IMR-90 (cell line): ENCODE results near the gene RECK. TPM values are rescaled to one million over a fixed set of nuclear protein-coding genes. Genes with fewer than 3 reads are reported as not detected.

Source experiments
- ATAC-seq: fragments of 200-7000 bp; cut with Tn5 transposase; 2 replicates; pipeline ENCODE4 v1.9.1; 2020; ENCODE audit warnings: low read depth, mild to moderate bottlenecking, moderate library complexity
- BruUV-seq: library from RNA; stranded (reverse); fragments of 400-500 nt; replicated peaks from 2 replicates; lab custom pipeline; 2021; lab: Mats Ljungman, UMichigan
- CTCF ChIA-PET: fragments of 300-600 bp; formaldehyde crosslinking; extraction: SDS; loops from one replicate; lab custom pipeline; 2021; ENCODE audit warnings: antibody characterized with exemption; lab: Yijun Ruan, JAX
- POLR2A ChIA-PET: fragments of 300-600 bp; sonication (Branson Sonifier 250); formaldehyde crosslinking; loops from one replicate; lab custom pipeline; 2022; ENCODE audit warnings: antibody characterized with exemption; ENCODE audit not compliant: unreplicated experiment; lab: Charles Lee
- DNase-seq: peaks from one replicate; pipeline ENCODE4 v3.0.0; 2013
- H2AFZ ChIP-seq: replicated peaks from 2 replicates; pipeline ENCODE3; 2013; ENCODE audit warnings: low read length, mild to moderate bottlenecking; ENCODE audit not compliant: poor library complexity
- H2AK5ac ChIP-seq: 2 replicates; pipeline ENCODE4 v1.6.1; 2013; ENCODE audit warnings: low read depth, low read length, inconsistent platforms
- H2AK9ac ChIP-seq: replicated peaks from 2 replicates; pipeline ENCODE3; 2013; ENCODE audit warnings: mild to moderate bottlenecking, low read depth, low read length, moderate library complexity; ENCODE audit not compliant: poor library complexity
- H2BK120ac ChIP-seq: 2 replicates; pipeline ENCODE4 v1.6.1; 2013; ENCODE audit warnings: low read depth, low read length, inconsistent platforms
- H2BK15ac ChIP-seq: 3 replicates; pipeline ENCODE4 v1.6.1; 2013; ENCODE audit warnings: low read depth, low read length, inconsistent platforms
- H2BK20ac ChIP-seq: 2 replicates; pipeline ENCODE4 v1.6.1; 2013; ENCODE audit warnings: low read depth, mild to moderate bottlenecking, inconsistent platforms, low read length, moderate library complexity
- H2BK5ac ChIP-seq: 2 replicates; pipeline ENCODE4 v1.6.1; 2013; ENCODE audit warnings: mild to moderate bottlenecking, low read depth, low read length, inconsistent platforms; ENCODE audit not compliant: poor library complexity, severe bottlenecking
- H3K14ac ChIP-seq: replicated peaks from 2 replicates; pipeline ENCODE4 v1.6.1; 2013; ENCODE audit warnings: low read depth, low read length, inconsistent platforms
- H3K18ac ChIP-seq: 2 replicates; pipeline ENCODE4 v1.6.1; 2013; ENCODE audit warnings: low read depth, low read length, control low read depth
- H3K23ac ChIP-seq: 2 replicates; pipeline ENCODE4 v1.6.1; 2013; ENCODE audit warnings: low read depth, low read length, inconsistent platforms
- H3K27ac ChIP-seq: 2 replicates; pipeline ENCODE4 v1.5.1; 2013; ENCODE audit warnings: mild to moderate bottlenecking, control low read depth, low read length; ENCODE audit not compliant: insufficient read depth
- H3K27me3 ChIP-seq: 2 replicates; pipeline ENCODE4 v1.6.1; 2013; ENCODE audit warnings: low read length; ENCODE audit not compliant: control insufficient read depth, insufficient read depth
- H3K36me3 ChIP-seq: 2 replicates; pipeline ENCODE4 v1.6.1; 2013; ENCODE audit warnings: low read length, mixed read lengths; ENCODE audit not compliant: control insufficient read depth, insufficient read depth
- H3K4ac ChIP-seq: 2 replicates; pipeline ENCODE4 v1.6.1; 2013; ENCODE audit warnings: low read depth, low read length, inconsistent platforms
- H3K4me1 ChIP-seq: 2 replicates; pipeline ENCODE4 v1.6.1; 2013; ENCODE audit warnings: low read length, mixed read lengths; ENCODE audit not compliant: control insufficient read depth, insufficient read depth
- H3K4me2 ChIP-seq: 2 replicates; pipeline ENCODE4 v1.6.1; 2013; ENCODE audit warnings: low read depth, mild to moderate bottlenecking, control low read depth, low read length, moderate library complexity
- H3K4me3 ChIP-seq: 2 replicates; pipeline ENCODE4 v1.5.1; 2013; ENCODE audit warnings: low read depth, mild to moderate bottlenecking, control low read depth, low read length, moderate library complexity; ENCODE audit not compliant: insufficient read depth
- H3K56ac ChIP-seq: 2 replicates; pipeline ENCODE4 v1.6.1; 2013; ENCODE audit warnings: low read length, inconsistent platforms; ENCODE audit not compliant: insufficient read depth; ENCODE audit errors: extremely low read depth
- H3K79me1 ChIP-seq, 2 experiments: 2 replicates each; pipeline ENCODE4 v1.6.1; 2013; ENCODE audit warnings: low read length in 2 of 2, inconsistent platforms in 1 of 2, low read depth in 1 of 2
- H3K9ac ChIP-seq: 2 replicates; pipeline ENCODE4 v1.6.1; 2013; ENCODE audit warnings: low read depth, low read length, control low read depth
- H3K9me1 ChIP-seq: 2 replicates; pipeline ENCODE4 v1.6.1; 2013; ENCODE audit warnings: low read length, inconsistent platforms; ENCODE audit not compliant: insufficient read depth
- H3K9me3 ChIP-seq: 2 replicates; pipeline ENCODE4 v1.6.1; 2013; ENCODE audit warnings: low read length; ENCODE audit not compliant: control insufficient read depth, insufficient read depth
- H4K20me1 ChIP-seq: 2 replicates; pipeline ENCODE4 v1.6.1; 2013; ENCODE audit warnings: low read length, inconsistent platforms; ENCODE audit not compliant: insufficient read depth
- H4K5ac ChIP-seq: 2 replicates; pipeline ENCODE4 v1.6.1; 2013; ENCODE audit warnings: mild to moderate bottlenecking, low read depth, low read length, control low read depth
- H4K8ac ChIP-seq, 2 experiments: 2 replicates each; pipeline ENCODE4 v1.6.1; 2013; ENCODE audit warnings: low read depth in 2 of 2, low read length in 2 of 2, control low read depth in 1 of 2, inconsistent platforms in 1 of 2
- H4K91ac ChIP-seq: 2 replicates; pipeline ENCODE4 v1.6.1; 2013; ENCODE audit warnings: low read depth, low read length, inconsistent platforms; ENCODE audit not compliant: insufficient read depth
- BHLHE40 ChIP-seq: fragments of 150-350 bp; IDR thresholded peaks from 2 replicates; pipeline ENCODE4 v1.6.1; 2016; ENCODE audit warnings: mild to moderate bottlenecking, low read depth, low read length
- CEBPB ChIP-seq: IDR thresholded peaks from 2 replicates; pipeline ENCODE4 v1.6.1; 2012; ENCODE audit warnings: low read depth, low read length, improper control_type of control experiment
- CHD1 ChIP-seq: IDR thresholded peaks from 2 replicates; pipeline ENCODE4 v1.6.1; 2012; ENCODE audit warnings: low read depth, low read length, improper control_type of control experiment
- ELK1 ChIP-seq: fragments of 150-350 bp; IDR thresholded peaks from 2 replicates; pipeline ENCODE4 v1.6.1; 2016; ENCODE audit warnings: low read depth, mild to moderate bottlenecking, low read length, moderate library complexity, borderline replicate concordance
- MXI1 ChIP-seq: IDR thresholded peaks from 2 replicates; pipeline ENCODE4 v1.6.1; 2012; ENCODE audit warnings: low read depth, mild to moderate bottlenecking, low read length, moderate library complexity, borderline replicate concordance
- NFE2L2 ChIP-seq: fragments of 150-350 bp; IDR thresholded peaks from 2 replicates; pipeline ENCODE4 v1.6.1; 2016; ENCODE audit warnings: low read depth, mild to moderate bottlenecking, low read length
- POLR2A ChIP-seq: IDR thresholded peaks from 2 replicates; pipeline ENCODE4 v1.6.1; 2012; ENCODE audit warnings: mild to moderate bottlenecking, low read depth, low read length
- RAD21 ChIP-seq: IDR thresholded peaks from 2 replicates; pipeline ENCODE4 v1.6.1; 2012; ENCODE audit warnings: low read length, improper control_type of control experiment
- RCOR1 ChIP-seq: IDR thresholded peaks from 2 replicates; pipeline ENCODE4 v1.6.1; 2012; ENCODE audit warnings: mild to moderate bottlenecking, low read length, improper control_type of control experiment; ENCODE audit not compliant: insufficient replicate concordance
- RFX5 ChIP-seq: IDR thresholded peaks from 2 replicates; pipeline ENCODE4 v1.8.0; 2012; ENCODE audit warnings: low read depth, mild to moderate bottlenecking, low read length, moderate library complexity
- SMC3 ChIP-seq: fragments of 150-350 bp; IDR thresholded peaks from 2 replicates; pipeline ENCODE4 v1.6.1; 2016; ENCODE audit warnings: low read depth, mild to moderate bottlenecking, antibody characterized with exemption, low read length, moderate library complexity
- USF2 ChIP-seq: fragments of 150-350 bp; IDR thresholded peaks from 2 replicates; pipeline ENCODE4 v1.6.1; 2017; ENCODE audit warnings: mild to moderate bottlenecking, antibody characterized with exemption, low read length, low read depth
- WGBS, 2 experiments: methylation state at CpG; one replicate each; pipeline versions ENCODE4 v1.1.5 to v1.1.7; 2013; ENCODE audit warnings: missing lambda C conversion rate in 2 of 2; ENCODE audit not compliant: insufficient read length in 1 of 2; ENCODE audit errors: extremely low coverage in 2 of 2; 5-methylcytosine and 5-hydroxymethylcytosine counted together
- dilution Hi-C: fragments of 300-500 bp; cut with HindIII; formaldehyde crosslinking; loops from one replicate; pipeline ENCODE4 v1.14.3; 2018; ENCODE audit warnings: low sequenced_read_pairs; ENCODE audit not compliant: unreplicated experiment
- in situ Hi-C: fragments of 300-500 bp; cut with MboI; formaldehyde crosslinking; loops from 3 replicates; pipeline ENCODE4 v1.14.3; 2019; ENCODE audit warnings: low sequenced_read_pairs, inconsistent platforms, mixed read lengths
- intact Hi-C: fragments of 100-400 bp; cut with micrococcal nuclease; formaldehyde crosslinking; loops from 2 replicates; pipeline ENCODE4 v1.10.0; 2022
- polyA plus RNA-seq, 3 experiments: library from polyadenylated mRNA; depleted of rRNA; stranded (reverse); fragments of >200 nt; gene quantifications; 2 replicates each; pipeline ENCODE4 v1.2.3, GENCODE V29; 2012; ENCODE audit warnings: low replicate concordance in 1 of 3
- total RNA-seq: library from RNA; depleted of rRNA; stranded (reverse); fragments of >200 nt; gene quantifications from 2 replicates; pipeline ENCODE4 v1.2.3, GENCODE V29; 2012
- TF ChIP-seq, protein P1 (sequence below): conservative IDR thresholded peaks from 2 replicates; pipeline ENCODE4 v1.5.1; 2012; ENCODE audit warnings: mild to moderate bottlenecking, low read depth, low read length, improper control_type of control experiment

Gene RECK
- total and polyA plus RNA-seq, 2 of the 4 experiments (the other 2 are of a cell fraction) = 23.5 to 44.0 TPM

DNA sequence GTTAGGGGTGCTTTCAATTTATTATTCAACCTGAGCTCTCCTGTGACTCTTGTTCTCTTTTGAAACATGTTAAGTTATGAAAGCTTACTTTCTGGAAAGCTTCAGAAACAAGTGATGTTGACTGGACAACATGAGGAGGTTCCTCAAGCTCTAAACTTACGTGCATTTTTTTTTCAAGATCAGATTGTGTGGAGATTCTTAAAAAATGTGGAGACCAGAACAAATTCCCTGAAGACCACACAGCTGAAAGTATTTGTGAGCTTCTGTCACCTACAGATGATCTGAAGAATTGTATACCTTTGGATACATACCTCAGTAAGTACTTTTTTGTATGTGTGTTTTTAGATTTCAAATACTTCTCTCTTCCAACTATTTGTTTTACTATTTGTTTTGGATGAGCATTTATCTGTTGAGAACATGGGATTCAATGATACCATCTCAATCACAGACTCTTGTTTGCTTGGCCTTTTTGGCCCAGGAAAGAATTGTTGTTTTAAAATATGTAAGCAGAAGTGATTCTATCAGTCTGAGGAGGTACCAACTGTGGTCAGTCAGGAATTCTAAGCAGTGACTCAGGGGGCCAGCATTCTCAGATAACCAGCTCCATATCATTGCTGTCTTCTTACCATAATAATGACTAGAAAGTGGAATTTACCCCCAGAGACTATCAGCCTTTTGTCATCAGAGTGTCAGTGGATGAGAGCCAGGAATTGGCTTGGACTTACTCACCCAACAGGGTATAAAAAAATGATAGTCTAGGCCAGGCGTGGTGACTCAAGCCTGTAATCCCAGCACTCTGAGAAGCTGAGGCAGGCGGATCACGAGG, 65.4 kb downstream of the RECK start:
- peak overlapping the region; percentile 83 for H3K23ac ChIP-seq
- H3K79me1 ChIP-seq = peaks cover 6 to 20% of the 10 kb centered on the region in 2 experiments; a peak in 3 of 4 replicates
- WGBS, 2 experiments = 0% methylated on average over 2 of the region's 4 CpGs; no CpG with 5 or more reads in 1 of the 2 experiments
- no peaks in the 10 kb centered on the region for H4K20me1 ChIP-seq
- H3K4me1 ChIP-seq = peaks cover 16% of the 10 kb centered on the region
- peak overlapping the region; percentile 84 for H4K91ac ChIP-seq
- BruUV-seq = no TSS peak
- peaks cover 3% of the 10 kb centered on the region for H3K9me1 ChIP-seq
- H3K9me3 ChIP-seq = no peaks in the 10 kb centered on the region
- CTCF ChIA-PET = interaction anchor here (0.6 to 1.9 kb wide), 10 partner anchors 10 to 272 kb away, joined by 3 to 5 read pairs (median 4); partner anchors contain the start of genes CCIN and GLIPR2
- dilution Hi-C loops = no loop called here
- H2BK5ac ChIP-seq = peak overlapping the region; percentile 96
- peaks cover 4% of the 10 kb centered on the region for H3K36me3 ChIP-seq
- peak; percentile 88 for ATAC-seq
- H2AK5ac ChIP-seq = peak overlapping the region; percentile 72
- peak overlapping the region; percentile 10; the same call in 1 of the 2 replicates for H3K4me2 ChIP-seq
- peak overlapping the region; percentile 42; the same call in 1 of the 2 replicates for H3K9ac ChIP-seq
- H3K4me3 ChIP-seq = no peak overlapping the region
- no peak overlapping the region for H2AK9ac ChIP-seq
- peak overlapping the region; percentile 79 for H3K14ac ChIP-seq
- peak overlapping the region; percentile 96 for H3K27ac ChIP-seq
- H2BK120ac ChIP-seq = peak overlapping the region; percentile 84
- peak overlapping the region; percentile 91; the same call in 1 of the 2 replicates for H3K4ac ChIP-seq
- peak overlapping the region; percentile 77 for H3K56ac ChIP-seq
- intact Hi-C loops = loop anchor here (1.0 to 5.0 kb wide), 5 partner anchors 11 to 145 kb away; partner anchors contain the start of genes CLTA, OR2S2 and RECK
- H2AFZ ChIP-seq = no peak overlapping the region
- H4K8ac ChIP-seq = peak overlapping the region; percentile 81 to 96
- in situ Hi-C loops = no loop called here
- peak overlapping the region; percentile 97 for H2BK15ac ChIP-seq
- H2BK20ac ChIP-seq = peak overlapping the region; percentile 93
- peak; percentile 100 for DNase-seq
- peak overlapping the region; percentile 63 for H4K5ac ChIP-seq
- H3K18ac ChIP-seq = peak overlapping the region; percentile 73
- H3K27me3 ChIP-seq = no peaks in the 10 kb centered on the region
- POLR2A ChIA-PET = no interaction called here
- TF ChIP-seq RAD21 (no peak), RCOR1 (peak; percentile 81), CHD1 (no peak), NFE2L2 (no peak), CEBPB (peak; percentile 56; the same call in 1 of the 2 replicates), USF2 (peak; percentile 33; the same call in 1 of the 2 replicates), MXI1 (no peak), BHLHE40 (peak; percentile 51), POLR2A (no peak), RFX5 (no peak), SMC3 (no peak; the same call in 1 of the 2 replicates), ELK1 (no peak)
- TF ChIP-seq, protein P1, sequence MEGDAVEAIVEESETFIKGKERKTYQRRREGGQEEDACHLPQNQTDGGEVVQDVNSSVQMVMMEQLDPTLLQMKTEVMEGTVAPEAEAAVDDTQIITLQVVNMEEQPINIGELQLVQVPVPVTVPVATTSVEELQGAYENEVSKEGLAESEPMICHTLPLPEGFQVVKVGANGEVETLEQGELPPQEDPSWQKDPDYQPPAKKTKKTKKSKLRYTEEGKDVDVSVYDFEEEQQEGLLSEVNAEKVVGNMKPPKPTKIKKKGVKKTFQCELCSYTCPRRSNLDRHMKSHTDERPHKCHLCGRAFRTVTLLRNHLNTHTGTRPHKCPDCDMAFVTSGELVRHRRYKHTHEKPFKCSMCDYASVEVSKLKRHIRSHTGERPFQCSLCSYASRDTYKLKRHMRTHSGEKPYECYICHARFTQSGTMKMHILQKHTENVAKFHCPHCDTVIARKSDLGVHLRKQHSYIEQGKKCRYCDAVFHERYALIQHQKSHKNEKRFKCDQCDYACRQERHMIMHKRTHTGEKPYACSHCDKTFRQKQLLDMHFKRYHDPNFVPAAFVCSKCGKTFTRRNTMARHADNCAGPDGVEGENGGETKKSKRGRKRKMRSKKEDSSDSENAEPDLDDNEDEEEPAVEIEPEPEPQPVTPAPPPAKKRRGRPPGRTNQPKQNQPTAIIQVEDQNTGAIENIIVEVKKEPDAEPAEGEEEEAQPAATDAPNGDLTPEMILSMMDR = no peak
